ENCODE results near the gene CDC42SE1.

GRCh38 chr1:151059109-151060006, at the start of gene CDC42SE1:
- TF ChIP-seq POLR2AphosphoS5 (IDR thresholded peaks at IDR 0.05; ENCODE audit: low read depth, low read length): peak; percentile 88
- TF ChIP-seq POLR2A (IDR thresholded peaks at IDR 0.05; ENCODE audit: low read depth, low read length): peak; percentile 81
- peak; percentile 90 for TF ChIP-seq TAF1 (IDR thresholded peaks at IDR 0.05; ENCODE audit: low read depth, low read length)
- peak; percentile 47 for TF ChIP-seq SPI1 (IDR thresholded peaks at IDR 0.05; ENCODE audit: low read depth, low read length)
